Liver (tissue), 9 donors: ENCODE results near the gene ACAN. TPM values are rescaled to one million over a fixed set of nuclear protein-coding genes. Genes with fewer than 3 reads are reported as not detected.

Source experiments
- DNase-seq: peaks from one replicate; pipeline ENCODE4 v3.0.0-alpha.2; 2017; ENCODE audit warnings: low spot score
- H3K27ac ChIP-seq, 2 donors: one replicate each; pipeline ENCODE4 v1.7.0; 2013; ENCODE audit warnings: inconsistent platforms in 2 of 2, low read length in 2 of 2, control low read depth in 1 of 2, low read depth in 1 of 2, mild to moderate bottlenecking in 1 of 2
- H3K27me3 ChIP-seq, 4 donors: one replicate each; pipeline versions ENCODE4 v1.6.1 to v1.7.0; 2013; ENCODE audit warnings: low read length in 3 of 4, inconsistent platforms in 1 of 4, mild to moderate bottlenecking in 1 of 4, moderate library complexity in 1 of 4; ENCODE audit not compliant: control insufficient read depth in 4 of 4, insufficient read depth in 4 of 4
- H3K36me3 ChIP-seq, 4 donors: one replicate each; pipeline versions ENCODE4 v1.6.1 to v1.7.0; 2013; ENCODE audit warnings: low read length in 3 of 4, mild to moderate bottlenecking in 3 of 4, low read depth in 1 of 4, moderate library complexity in 1 of 4; ENCODE audit not compliant: control insufficient read depth in 4 of 4, insufficient read depth in 3 of 4
- H3K4me1 ChIP-seq, 4 donors: one replicate each; pipeline versions ENCODE4 v1.6.1 to v1.7.0; 2013; ENCODE audit warnings: low read length in 3 of 4, mild to moderate bottlenecking in 3 of 4, moderate library complexity in 1 of 4; ENCODE audit not compliant: control insufficient read depth in 4 of 4, insufficient read depth in 4 of 4
- H3K4me3 ChIP-seq, 3 donors: one replicate each; pipeline versions ENCODE4 v1.6.1 to v1.7.0; 2013; ENCODE audit warnings: low read length in 3 of 3, control low read depth in 1 of 3, low read depth in 1 of 3, mild to moderate bottlenecking in 1 of 3
- H3K9ac ChIP-seq, 2 donors: one replicate each; pipeline ENCODE4 v1.7.0; 2013; ENCODE audit warnings: low read length in 2 of 2, mild to moderate bottlenecking in 2 of 2, moderate library complexity in 2 of 2, control low read depth in 1 of 2, low read depth in 1 of 2
- H3K9me3 ChIP-seq, 4 donors: one replicate each; pipeline versions ENCODE4 v1.6.1 to v1.7.0; 2013; ENCODE audit warnings: low read length in 3 of 4; ENCODE audit not compliant: control insufficient read depth in 4 of 4
- CTCF ChIP-seq: fragments of 150-350 bp; IDR thresholded peaks from 2 replicates; pipeline ENCODE4 v1.5.1; 2017; ENCODE audit warnings: improper control_type of control experiment, low read depth, low read length; ENCODE audit not compliant: missing input control
- EGR1 ChIP-seq, 2 donors: IDR thresholded peaks; 2 replicates each; pipeline ENCODE4 v1.6.1; 2016 to 2018; ENCODE audit warnings: antibody characterized with exemption in 2 of 2, low read depth in 2 of 2
- GABPA ChIP-seq, 2 donors: IDR thresholded peaks in 1 of 2; conservative IDR thresholded peaks in 1 of 2; 2 replicates each; pipeline ENCODE4 v1.6.1; 2016; ENCODE audit warnings: antibody characterized with exemption in 2 of 2, mild to moderate bottlenecking in 1 of 2, moderate library complexity in 1 of 2
- HNF4G ChIP-seq: IDR thresholded peaks from 2 replicates; pipeline ENCODE4 v1.6.1; 2016; ENCODE audit warnings: antibody characterized with exemption
- JUND ChIP-seq, 2 donors: IDR thresholded peaks; 2 replicates each; pipeline ENCODE4 v1.6.1; 2016; ENCODE audit warnings: antibody characterized with exemption in 2 of 2
- MAX ChIP-seq: IDR thresholded peaks from 2 replicates; pipeline ENCODE4 v1.6.1; 2016; ENCODE audit warnings: antibody characterized with exemption
- NR2F2 ChIP-seq: IDR thresholded peaks from 2 replicates; pipeline ENCODE4 v1.6.1; 2016; ENCODE audit warnings: antibody characterized with exemption
- RAD21 ChIP-seq, 2 donors: IDR thresholded peaks; 2 replicates each; pipeline ENCODE4 v1.6.1; 2016; ENCODE audit warnings: antibody characterized with exemption in 2 of 2, mild to moderate bottlenecking in 2 of 2
- RXRA ChIP-seq, 2 donors: IDR thresholded peaks; 2 replicates each; pipeline ENCODE4 v1.6.1; 2017 to 2018; ENCODE audit warnings: antibody characterized with exemption in 2 of 2, mild to moderate bottlenecking in 1 of 2
- SP1 ChIP-seq: IDR thresholded peaks from 2 replicates; pipeline ENCODE4 v1.6.1; 2018; ENCODE audit warnings: antibody characterized with exemption, mild to moderate bottlenecking
- YY1 ChIP-seq: IDR thresholded peaks from 2 replicates; pipeline ENCODE4 v1.6.1; 2016; ENCODE audit warnings: antibody characterized with exemption, mild to moderate bottlenecking
- ZBTB33 ChIP-seq: IDR thresholded peaks from 2 replicates; pipeline ENCODE4 v1.6.1; 2016; ENCODE audit warnings: antibody characterized with exemption
- WGBS: extraction: QIAGEN DNeasy Blood & Tissue Kit; methylation state at CpG from one replicate; pipeline ENCODE4 v1.1.7; 2013; 5-methylcytosine and 5-hydroxymethylcytosine counted together
- polyA plus RNA-seq, 2 donors: library from polyadenylated mRNA; stranded (reverse) in 1 of 2; unstranded in 1 of 2; fragments of 200-250 nt in 1 of 2; fragments of >200 nt in 1 of 2; fragmentation: Nextera tagmentation in 1 of 2; extraction: Ambion mirVana in 1 of 2; gene quantifications; one replicate each; pipeline versions ENCODE4 v1.2.1 to v1.2.3, GENCODE V29; 2013 to 2015
- total RNA-seq, 2 donors: library from RNA; depleted of rRNA; stranded (reverse); fragments of >200 nt; gene quantifications; one replicate each; pipeline ENCODE4 v1.2.3, GENCODE V29; 2014
- donor health status: healthy.
- donor health status: healthy.
- donor health status: healthy.
- donor health status: healthy.
- donor health status: healthy.

Gene ACAN
- total and polyA plus RNA-seq, 4 donors: under 0.01 to 0.05 (median under 0.01) TPM; not detected in 1

GRCh38 chr15:88891540-88892254 lies 88.5 kb downstream of the ACAN start (continued):
- TF ChIP-seq CTCF (no peak), ZBTB33 (no peak), NR2F2 (no peak), MAX (no peak), JUND (IDR thresholded peaks at IDR 0.05) (no peak), EGR1 (IDR thresholded peaks at IDR 0.05; ENCODE audit: low read depth in 2 of 2) (no peak), SP1 (no peak), RXRA (IDR thresholded peaks at IDR 0.05) (no peak)

- H3K9ac ChIP-seq: no peak overlapping the region
- no peak overlapping the region for H3K27ac ChIP-seq
Observed at GRCh38 chr15:88894348-88894818, 91.1 kb downstream of the ACAN start.

More at GRCh38 chr15:88894348-88894818, 91.1 kb downstream of the ACAN start:
- DNase-seq: peak; percentile 63
- H3K27me3 ChIP-seq: peaks cover 0 to 12% (median 2%) of the 10 kb centered on the region in 4 donors
- 3% methylated on average over 23 of the region's 23 CpGs for WGBS
- H3K36me3 ChIP-seq: no peaks in the 10 kb centered on the region
- no peaks in the 10 kb centered on the region for H3K9me3 ChIP-seq
- peak overlapping the region in 1 of 3 donors; percentile 34 for H3K4me3 ChIP-seq
- TF ChIP-seq MAX (no peak), ZBTB33 (no peak), YY1 (no peak), GABPA (IDR thresholded peaks at IDR 0.05 in 1 of 2, conservative IDR thresholded peaks at IDR 0.05 in 1 of 2) (no peak), SP1 (no peak), HNF4G (no peak), CTCF (peak; percentile 46), RAD21 (IDR thresholded peaks at IDR 0.05) (peak; percentile 56 to 70)
- H3K4me1 ChIP-seq: peaks cover 0 to 16% (median 10%) of the 10 kb centered on the region in 4 donors
